Right atrium auricular region (tissue), 2 donors: ENCODE data around the gene CD300LB. TPM values are rescaled to one million over a fixed set of nuclear protein-coding genes. Genes with fewer than 3 reads are reported as not detected.
"Not testable (repeated sequence)": the region's sequence is repeated elsewhere in the genome, so short reads cannot be mapped to it uniquely, and the experiment has no call there.

Source experiments
- DNase-seq: peaks from one replicate; pipeline ENCODE4 v3.0.0-alpha.2; 2019; ENCODE audit warnings: low spot score
- H3K27ac ChIP-seq, 2 donors: fragments of 200-600 bp; sonication (generic); 1 replicate in 1 of 2; 2 replicates in 1 of 2; pipeline ENCODE4 v1.5.1; 2016 to 2019
- H3K27me3 ChIP-seq, 2 donors: fragments of 200-600 bp; sonication (generic); one replicate each; pipeline versions ENCODE4 v1.5.1 to v1.6.0; 2017 to 2019
- H3K36me3 ChIP-seq: fragments of 200-600 bp; sonication (generic); one replicate; pipeline ENCODE4 v1.5.1; 2016
- H3K4me1 ChIP-seq, 2 donors: fragments of 200-600 bp; sonication (generic); one replicate each; pipeline versions ENCODE4 v1.5.1 to v1.6.0; 2017 to 2019
- H3K4me3 ChIP-seq, 2 donors: fragments of 200-600 bp; sonication (generic); 1 replicate in 1 of 2; 2 replicates in 1 of 2; pipeline ENCODE4 v1.5.1; 2017 to 2019; ENCODE audit warnings: mild to moderate bottlenecking in 1 of 2, moderate library complexity in 1 of 2
- H3K9me3 ChIP-seq, 2 donors: fragments of 200-600 bp; sonication (generic); one replicate each; pipeline ENCODE4 v1.5.1; 2019
- total RNA-seq, 2 donors: library from RNA; depleted of rRNA; stranded (reverse); fragments of >200 nt; gene quantifications; one replicate each; pipeline ENCODE4 v1.1.0, GENCODE V29; 2016
- TF ChIP-seq, protein P1 (sequence below), 2 donors: fragments of 200-600 bp; sonication (generic); IDR thresholded peaks; one replicate each; pipeline ENCODE4 v1.5.1; 2019; ENCODE audit warnings: antibody characterized with exemption in 2 of 2

The CD300LB gene
- total RNA-seq, 2 donors from 2014 or later, result 0.31 TPM; not detected in 1

- Histone ChIP-seq H3K27ac (peak overlapping the region in 1 of 2 donors; percentile 24), H3K4me3 (no peak overlapping the region), H3K4me1 (no peaks in the 10 kb centered on the region), H3K27me3 (no peaks in the 10 kb centered on the region), H3K36me3 (no peaks in the 10 kb centered on the region), H3K9me3 (no peaks in the 10 kb centered on the region)
- TF ChIP-seq, protein P1, sequence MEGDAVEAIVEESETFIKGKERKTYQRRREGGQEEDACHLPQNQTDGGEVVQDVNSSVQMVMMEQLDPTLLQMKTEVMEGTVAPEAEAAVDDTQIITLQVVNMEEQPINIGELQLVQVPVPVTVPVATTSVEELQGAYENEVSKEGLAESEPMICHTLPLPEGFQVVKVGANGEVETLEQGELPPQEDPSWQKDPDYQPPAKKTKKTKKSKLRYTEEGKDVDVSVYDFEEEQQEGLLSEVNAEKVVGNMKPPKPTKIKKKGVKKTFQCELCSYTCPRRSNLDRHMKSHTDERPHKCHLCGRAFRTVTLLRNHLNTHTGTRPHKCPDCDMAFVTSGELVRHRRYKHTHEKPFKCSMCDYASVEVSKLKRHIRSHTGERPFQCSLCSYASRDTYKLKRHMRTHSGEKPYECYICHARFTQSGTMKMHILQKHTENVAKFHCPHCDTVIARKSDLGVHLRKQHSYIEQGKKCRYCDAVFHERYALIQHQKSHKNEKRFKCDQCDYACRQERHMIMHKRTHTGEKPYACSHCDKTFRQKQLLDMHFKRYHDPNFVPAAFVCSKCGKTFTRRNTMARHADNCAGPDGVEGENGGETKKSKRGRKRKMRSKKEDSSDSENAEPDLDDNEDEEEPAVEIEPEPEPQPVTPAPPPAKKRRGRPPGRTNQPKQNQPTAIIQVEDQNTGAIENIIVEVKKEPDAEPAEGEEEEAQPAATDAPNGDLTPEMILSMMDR (IDR thresholded peaks at IDR 0.05), result no peak
- DNase-seq, result peak; percentile 63
Measured at GRCh38 chr17:74512036-74512435, 19.2 kb downstream of the CD300LB start.

DNA sequence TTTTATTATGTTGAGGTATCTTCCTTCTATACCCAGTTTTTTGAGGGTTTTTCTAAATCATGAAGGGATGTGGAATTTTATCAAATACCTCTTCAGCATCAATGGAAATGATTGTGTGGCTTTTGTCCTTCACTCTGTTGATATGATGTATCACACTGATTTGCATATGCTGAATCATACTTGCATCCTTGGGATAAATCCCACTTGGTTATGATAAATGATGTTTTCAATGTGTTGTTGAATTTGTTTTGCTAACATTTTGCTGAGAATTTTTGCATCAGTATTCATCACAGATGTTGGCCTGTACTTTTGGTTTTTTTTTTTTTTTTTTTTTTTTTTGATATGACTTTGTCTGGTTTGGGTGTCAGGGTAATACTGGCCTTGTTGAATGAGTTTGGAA is 23.1 kb downstream of the CD300LB start:
- TF ChIP-seq, protein P1 (IDR thresholded peaks at IDR 0.05), result no peak
- H3K4me3 ChIP-seq, result no peak overlapping the region
- no peaks in the 10 kb centered on the region for H3K9me3 ChIP-seq
- no peak for DNase-seq
- no peaks in the 10 kb centered on the region for H3K27me3 ChIP-seq
- no peak overlapping the region for H3K27ac ChIP-seq
- no peaks in the 10 kb centered on the region for H3K36me3 ChIP-seq
- H3K4me1 ChIP-seq, result no peaks in the 10 kb centered on the region

DNA sequence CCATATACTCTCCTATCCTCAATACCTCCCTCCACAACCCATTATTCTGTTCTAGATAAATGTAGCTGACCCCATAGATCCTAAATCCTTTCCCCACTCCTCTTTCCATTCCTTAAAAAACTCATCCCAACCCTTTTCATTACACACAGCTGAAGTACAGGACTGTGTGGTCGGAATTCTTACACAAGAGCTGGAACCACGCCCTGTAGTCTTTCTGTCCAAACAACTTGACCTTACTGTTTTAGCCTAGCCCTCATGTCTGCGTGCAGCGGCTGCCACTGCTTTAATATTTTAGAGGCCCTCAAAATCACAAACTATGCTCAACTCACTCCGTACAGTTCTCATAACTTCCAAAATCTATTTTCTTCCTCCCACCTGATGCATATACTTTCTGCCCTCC is 27.3 kb downstream of the CD300LB start:
- DNase-seq, H3K4me1 ChIP-seq: not testable (repeated sequence)

GRCh38 chr17:74502861-74503260 is 28.4 kb downstream of the CD300LB start:
- no peaks in the 10 kb centered on the region for H3K36me3 ChIP-seq
- H3K4me3 ChIP-seq, result no peak overlapping the region
- H3K27ac ChIP-seq, result no peak overlapping the region
- TF ChIP-seq, protein P1 (IDR thresholded peaks at IDR 0.05), result no peak
- DNase-seq, result no peak
- H3K4me1 ChIP-seq, result no peaks in the 10 kb centered on the region
- no peaks in the 10 kb centered on the region for H3K27me3 ChIP-seq
- H3K9me3 ChIP-seq, result no peaks in the 10 kb centered on the region

More for the DNA sequence above, 27.3 kb downstream of the CD300LB start:
- not testable (repeated sequence) for H3K9me3 ChIP-seq, H3K36me3 ChIP-seq, H3K27ac ChIP-seq, H3K4me3 ChIP-seq, H3K27me3 ChIP-seq

DNA sequence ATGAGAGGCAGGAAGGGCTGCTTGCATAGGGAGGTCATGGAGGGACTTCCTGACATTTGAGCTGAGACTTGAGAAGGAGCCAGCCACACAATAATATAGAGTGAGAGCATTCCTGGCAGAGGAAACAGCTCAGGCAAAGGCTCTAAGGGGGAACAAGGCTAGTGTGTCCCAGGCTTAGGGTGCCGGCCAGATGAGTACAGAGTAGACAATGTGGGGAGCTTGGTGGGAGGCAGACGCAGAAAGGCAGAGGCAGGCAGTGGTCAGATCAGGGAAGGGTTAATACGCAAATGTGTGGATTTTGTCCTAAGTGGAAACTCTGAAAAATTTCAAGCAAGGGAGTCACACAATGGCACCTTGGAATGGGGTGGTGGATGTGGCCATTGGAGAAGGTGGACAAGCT is 31.3 kb downstream of the CD300LB start:
- Histone ChIP-seq H3K27ac (no peak overlapping the region), H3K27me3 (no peaks in the 10 kb centered on the region), H3K36me3 (no peaks in the 10 kb centered on the region), H3K9me3 (no peaks in the 10 kb centered on the region), H3K4me3 (no peak overlapping the region), H3K4me1 (no peaks in the 10 kb centered on the region)
- TF ChIP-seq, protein P1 (IDR thresholded peaks at IDR 0.05), result no peak
- no peak for DNase-seq

GRCh38 chr17:74497471-74497870 is 33.8 kb downstream of the CD300LB start:
- H3K4me1 ChIP-seq, result no peaks in the 10 kb centered on the region
- H3K27ac ChIP-seq, result no peak overlapping the region
- no peaks in the 10 kb centered on the region for H3K9me3 ChIP-seq
- no peaks in the 10 kb centered on the region for H3K27me3 ChIP-seq
- no peak overlapping the region for H3K4me3 ChIP-seq
- no peak for DNase-seq
- TF ChIP-seq, protein P1 (IDR thresholded peaks at IDR 0.05), result no peak
- H3K36me3 ChIP-seq, result no peaks in the 10 kb centered on the region
